ENCODE measurements around the gene TAGLN3. TPM values are rescaled to one million over a fixed set of nuclear protein-coding genes. Genes with fewer than 3 reads are reported as not detected.
A peak's percentile ranks its signal among the peaks of the same experiment; 100 is the strongest.

Gene TAGLN3
- total and polyA plus RNA-seq, 2 donors (not counting 1 experiment from before 2014, with no cell fraction given) = 0.10 to 0.33 TPM

GRCh38 chr3:111952086-111952485 lies 46.6 kb upstream of the TAGLN3 start:
- no peak for DNase-seq (ENCODE audit: low read depth in 2 of 2)
- Histone ChIP-seq H3K9ac (ENCODE audit: insufficient read depth, low read length) (no peak overlapping the region), H3K79me2 (ENCODE audit: control insufficient read depth, insufficient read depth, low read length) (no peaks in the 10 kb centered on the region), H3K27me3 (ENCODE audit: control insufficient read depth, insufficient read depth, low read length) (no peaks in the 10 kb centered on the region), H3K27ac (ENCODE audit: insufficient read depth, low read length) (no peak overlapping the region), H3K9me3 (ENCODE audit: control insufficient read depth, insufficient read depth, low read depth, low read length) (no peaks in the 10 kb centered on the region), H2AFZ (ENCODE audit: low read length) (no peak overlapping the region), H3K4me2 (ENCODE audit: extremely low read depth, insufficient read depth, low read length) (no peak overlapping the region), H3K4me1 (ENCODE audit: control insufficient read depth, extremely low read depth, insufficient read depth, low read length) (no peaks in the 10 kb centered on the region), H3K4me3 (replicated peaks in 1 of 4; ENCODE audit: control extremely low read depth in 1 of 4, insufficient read depth in 1 of 4, low read depth in 3 of 4, low read length in 4 of 4) (no peak overlapping the region), H3K36me3 (ENCODE audit: control insufficient read depth, insufficient read depth, low read length) (peaks cover 7% of the 10 kb centered on the region), H4K20me1 (ENCODE audit: control insufficient read depth, extremely low read depth, insufficient read depth, low read length) (no peaks in the 10 kb centered on the region)
- no peak for TF ChIP-seq EZH2 (IDR thresholded peaks at IDR 0.05; ENCODE audit: low read length, missing control alignments)
- TF ChIP-seq CTCF (conservative IDR thresholded peaks at IDR 0.05 in 1 of 2, IDR thresholded peaks at IDR 0.05 in 1 of 2; ENCODE audit: low read depth in 1 of 2, low read length in 2 of 2) = no peak

- Histone ChIP-seq H3K4me1 (ENCODE audit: control insufficient read depth, extremely low read depth, insufficient read depth, low read length) (no peaks in the 10 kb centered on the region), H3K4me2 (ENCODE audit: extremely low read depth, insufficient read depth, low read length) (no peak overlapping the region), H2AFZ (ENCODE audit: low read length) (no peak overlapping the region), H3K9ac (ENCODE audit: insufficient read depth, low read length) (no peak overlapping the region), H3K27me3 (ENCODE audit: control insufficient read depth, insufficient read depth, low read length) (no peaks in the 10 kb centered on the region), H3K79me2 (ENCODE audit: control insufficient read depth, insufficient read depth, low read length) (no peaks in the 10 kb centered on the region), H3K27ac (ENCODE audit: insufficient read depth, low read length) (no peak overlapping the region), H3K4me3 (replicated peaks in 1 of 4; ENCODE audit: control extremely low read depth in 1 of 4, insufficient read depth in 1 of 4, low read depth in 3 of 4, low read length in 4 of 4) (no peak overlapping the region), H3K9me3 (ENCODE audit: control insufficient read depth, insufficient read depth, low read depth, low read length) (no peaks in the 10 kb centered on the region), H3K36me3 (ENCODE audit: control insufficient read depth, insufficient read depth, low read length) (peaks cover 7% of the 10 kb centered on the region), H4K20me1 (ENCODE audit: control insufficient read depth, extremely low read depth, insufficient read depth, low read length) (no peaks in the 10 kb centered on the region)
- TF ChIP-seq CTCF (conservative IDR thresholded peaks at IDR 0.05 in 1 of 2, IDR thresholded peaks at IDR 0.05 in 1 of 2; ENCODE audit: low read depth in 1 of 2, low read length in 2 of 2) = no peak
- no peak for DNase-seq (ENCODE audit: low read depth in 2 of 2)
These were observed 45.8 kb upstream of the TAGLN3 start for GRCh38 chr3:111952866-111953450.

GRCh38 chr3:111954228-111954990 lies 44.3 kb upstream of the TAGLN3 start:
- no peak overlapping the region for H3K9ac ChIP-seq (ENCODE audit: insufficient read depth, low read length)
- H3K27me3 ChIP-seq (ENCODE audit: control insufficient read depth, insufficient read depth, low read length) = no peaks in the 10 kb centered on the region
- no peaks in the 10 kb centered on the region for H3K79me2 ChIP-seq (ENCODE audit: control insufficient read depth, insufficient read depth, low read length)
- H3K4me2 ChIP-seq (ENCODE audit: extremely low read depth, insufficient read depth, low read length) = no peak overlapping the region
- peaks cover 7% of the 10 kb centered on the region for H3K36me3 ChIP-seq (ENCODE audit: control insufficient read depth, insufficient read depth, low read length)
- peak; percentile 47 to 62 for DNase-seq (ENCODE audit: low read depth in 2 of 2)
- no peak overlapping the region for H3K27ac ChIP-seq (ENCODE audit: insufficient read depth, low read length)
- no peaks in the 10 kb centered on the region for H4K20me1 ChIP-seq (ENCODE audit: control insufficient read depth, extremely low read depth, insufficient read depth, low read length)
- no peak for TF ChIP-seq EZH2 (IDR thresholded peaks at IDR 0.05; ENCODE audit: low read length, missing control alignments)
- no peak for TF ChIP-seq CTCF (conservative IDR thresholded peaks at IDR 0.05 in 1 of 2, IDR thresholded peaks at IDR 0.05 in 1 of 2; ENCODE audit: low read depth in 1 of 2, low read length in 2 of 2)
- H3K4me1 ChIP-seq (ENCODE audit: control insufficient read depth, extremely low read depth, insufficient read depth, low read length) = no peaks in the 10 kb centered on the region
- no peak overlapping the region for H2AFZ ChIP-seq (ENCODE audit: low read length)
- no peaks in the 10 kb centered on the region for H3K9me3 ChIP-seq (ENCODE audit: control insufficient read depth, insufficient read depth, low read depth, low read length)
- H3K4me3 ChIP-seq (replicated peaks in 1 of 4; ENCODE audit: control extremely low read depth in 1 of 4, insufficient read depth in 1 of 4, low read depth in 3 of 4, low read length in 4 of 4) = no peak overlapping the region
